HCT116 (cell line): Measurements from ENCODE around the gene ZP1. TPM values are rescaled to one million over a fixed set of nuclear protein-coding genes. Genes with fewer than 3 reads are reported as not detected.

ENCODE experiments used
- ATAC-seq: fragments of 200-7000 bp; cut with Tn5 transposase; 2 replicates; pipeline ENCODE4 v1.9.1; 2020; ENCODE audit warnings: mild to moderate bottlenecking, moderate library complexity
- BruUV-seq: library from RNA; stranded (reverse); fragments of 400-500 nt; replicated peaks from 2 replicates; lab custom pipeline; 2021; lab: Mats Ljungman, UMichigan
- CTCF ChIA-PET: fragments of 300-600 bp; sonication (Branson Sonifier 250); formaldehyde crosslinking; loops from one replicate; lab custom pipeline; 2021; ENCODE audit warnings: antibody characterized with exemption; lab: Charles Lee
- POLR2A ChIA-PET: fragments of 300-600, 350-600 bp; sonication (Branson Sonifier 250); formaldehyde crosslinking; loops from one replicate; lab custom pipeline; 2021; ENCODE audit warnings: antibody characterized with exemption; lab: Charles Lee
- RAD21 ChIA-PET, 2 experiments: fragments of 300-600 bp; sonication (Branson Sonifier 250); formaldehyde crosslinking; loops; one replicate each; lab custom pipeline; 2023; ENCODE audit warnings: low total read pairs in 2 of 2; ENCODE audit not compliant: uncharacterized antibody in 2 of 2, unreplicated experiment in 2 of 2, low non-redundant PET in 1 of 2; lab: Charles Lee
- DNase-seq: peaks from one replicate; pipeline ENCODE4 v3.0.0-alpha.2; 2010; ENCODE audit warnings: low read depth, low spot score
- H2AFZ ChIP-seq: fragments of 200-600 bp; shearing (Covaris generic), sonication (generic); 2 replicates; pipeline ENCODE4 v1.6.1; 2017; ENCODE audit warnings: low read depth, mixed run types, mixed read lengths, antibody characterized with exemption, low read length; ENCODE audit not compliant: poor library complexity, severe bottlenecking
- H3K27ac ChIP-seq: 2 replicates; pipeline ENCODE4 v1.5.1; 2012; ENCODE audit warnings: low read depth, low read length
- H3K27me3 ChIP-seq: fragments of 200-600 bp; sonication (generic); 2 replicates; pipeline ENCODE4 v1.6.1; 2016; ENCODE audit warnings: mixed run types, low read length, mixed read lengths; ENCODE audit not compliant: insufficient read depth
- H3K36me3 ChIP-seq, 2 experiments: fragments of 200-500 bp in 1 of 2; fragments of 200-600 bp in 1 of 2; sonication (Bioruptor generic) in 1 of 2; sonication (generic) in 1 of 2; 2 replicates each; pipeline versions ENCODE4 v1.5.1 to v1.6.1; 2014 to 2016; ENCODE audit warnings: low read length in 2 of 2, inconsistent platforms in 1 of 2, mixed read lengths in 1 of 2, mixed run types in 1 of 2; ENCODE audit not compliant: insufficient read depth in 2 of 2, control insufficient read depth in 1 of 2
- H3K4me1 ChIP-seq, 2 experiments: fragments of 200-600 bp in 1 of 2; sonication (generic) in 1 of 2; 2 replicates each; pipeline versions ENCODE4 v1.5.1 to v1.6.1; 2012 to 2017; ENCODE audit warnings: low read length in 2 of 2, inconsistent platforms in 1 of 2, mild to moderate bottlenecking in 1 of 2, mixed read lengths in 1 of 2, mixed run types in 1 of 2, moderate library complexity in 1 of 2; ENCODE audit not compliant: insufficient read depth in 2 of 2, control insufficient read depth in 1 of 2
- H3K4me2 ChIP-seq: fragments of 200-600 bp; sonication (generic); 2 replicates; pipeline ENCODE4 v1.6.1; 2017; ENCODE audit warnings: mixed run types, low read length, mixed read lengths
- H3K4me3 ChIP-seq, 2 experiments: fragments of 200-600 bp in 1 of 2; sonication (generic) in 1 of 2; replicated peaks in 1 of 2; 2 replicates each; pipeline ENCODE4 v1.5.1; 2011 to 2016; ENCODE audit warnings: low read length in 2 of 2, control low read depth in 1 of 2, low read depth in 1 of 2, mild to moderate bottlenecking in 1 of 2, mixed read lengths in 1 of 2, mixed run types in 1 of 2
- H3K79me2 ChIP-seq: fragments of 200-600 bp; sonication (generic); 2 replicates; pipeline ENCODE4 v1.6.1; 2017; ENCODE audit warnings: mild to moderate bottlenecking, mixed run types, low read length, moderate library complexity, mixed read lengths; ENCODE audit not compliant: insufficient read depth
- H3K9ac ChIP-seq: fragments of 200-600 bp; sonication (generic); 2 replicates; pipeline ENCODE4 v1.6.1; 2016; ENCODE audit warnings: low read length, mixed read lengths
- H3K9me2 ChIP-seq: fragments of 200-600 bp; sonication (generic), shearing (Covaris generic); 2 replicates; pipeline ENCODE4 v1.6.1; 2017; ENCODE audit warnings: mixed run types, mild to moderate bottlenecking, moderate library complexity; ENCODE audit not compliant: insufficient read depth
- H3K9me3 ChIP-seq, 2 experiments: fragments of 200-500 bp in 1 of 2; fragments of 200-600 bp in 1 of 2; sonication (Bioruptor generic) in 1 of 2; sonication (generic) in 1 of 2; 2 replicates each; pipeline ENCODE4 v1.6.1; 2014 to 2017; ENCODE audit warnings: low read length in 2 of 2, mixed read lengths in 2 of 2, inconsistent platforms in 1 of 2, low read depth in 1 of 2, mild to moderate bottlenecking in 1 of 2, mixed run types in 1 of 2, moderate library complexity in 1 of 2; ENCODE audit not compliant: control insufficient read depth in 1 of 2, insufficient read depth in 1 of 2
- H4K20me1 ChIP-seq: fragments of 200-600 bp; sonication (generic), shearing (Covaris generic); 2 replicates; pipeline ENCODE4 v1.6.1; 2017; ENCODE audit warnings: mixed run types, mild to moderate bottlenecking, moderate library complexity; ENCODE audit not compliant: insufficient read depth
- CTCF ChIP-seq, 3 experiments: fragments of 200-600 bp in 1 of 3; sonication (generic) in 1 of 3; IDR thresholded peaks in 2 of 3; conservative IDR thresholded peaks in 1 of 3; 2 replicates each; pipeline ENCODE4 v1.5.1; 2012 to 2017; ENCODE audit warnings: low read depth in 2 of 3, low read length in 2 of 3, antibody characterized with exemption in 1 of 3, borderline replicate concordance in 1 of 3, control low read depth in 1 of 3, mild to moderate bottlenecking in 1 of 3, mixed read lengths in 1 of 3, mixed run types in 1 of 3, moderate library complexity in 1 of 3; ENCODE audit not compliant: insufficient read depth in 1 of 3
- FOSL1 ChIP-seq: IDR thresholded peaks from 2 replicates; pipeline ENCODE4 v1.6.1; 2012; ENCODE audit warnings: low read depth
- POLR2A ChIP-seq: IDR thresholded peaks from 2 replicates; pipeline ENCODE4 v1.7.0; 2011; ENCODE audit warnings: borderline replicate concordance; ENCODE audit not compliant: insufficient read depth, insufficient read length; ENCODE audit errors: extremely low read depth
- ZBTB33 ChIP-seq: IDR thresholded peaks from 2 replicates; pipeline ENCODE4 v1.6.1; 2011; ENCODE audit warnings: mild to moderate bottlenecking, low read length, moderate library complexity; ENCODE audit not compliant: insufficient replicate concordance; ENCODE audit errors: extremely low read depth
- intact Hi-C: fragments of 100-400 bp; cut with micrococcal nuclease; formaldehyde crosslinking; loops from 2 replicates; pipeline ENCODE4 v1.10.0; 2022
- total RNA-seq: library from RNA; stranded (reverse); gene quantifications from one replicate; pipeline ENCODE4 v1.2.1, GENCODE V29; 2021; ENCODE audit not compliant: unreplicated experiment
- TF ChIP-seq, protein P1 (sequence below): IDR thresholded peaks from 2 replicates; pipeline ENCODE4 v1.6.1; 2012
- TF ChIP-seq, protein P2 (sequence below): IDR thresholded peaks from 2 replicates; pipeline ENCODE4 v1.6.1; 2012; ENCODE audit warnings: low read depth

Gene ZP1
- total RNA-seq, 1 experiment from 2014 or later: not detected

DNA sequence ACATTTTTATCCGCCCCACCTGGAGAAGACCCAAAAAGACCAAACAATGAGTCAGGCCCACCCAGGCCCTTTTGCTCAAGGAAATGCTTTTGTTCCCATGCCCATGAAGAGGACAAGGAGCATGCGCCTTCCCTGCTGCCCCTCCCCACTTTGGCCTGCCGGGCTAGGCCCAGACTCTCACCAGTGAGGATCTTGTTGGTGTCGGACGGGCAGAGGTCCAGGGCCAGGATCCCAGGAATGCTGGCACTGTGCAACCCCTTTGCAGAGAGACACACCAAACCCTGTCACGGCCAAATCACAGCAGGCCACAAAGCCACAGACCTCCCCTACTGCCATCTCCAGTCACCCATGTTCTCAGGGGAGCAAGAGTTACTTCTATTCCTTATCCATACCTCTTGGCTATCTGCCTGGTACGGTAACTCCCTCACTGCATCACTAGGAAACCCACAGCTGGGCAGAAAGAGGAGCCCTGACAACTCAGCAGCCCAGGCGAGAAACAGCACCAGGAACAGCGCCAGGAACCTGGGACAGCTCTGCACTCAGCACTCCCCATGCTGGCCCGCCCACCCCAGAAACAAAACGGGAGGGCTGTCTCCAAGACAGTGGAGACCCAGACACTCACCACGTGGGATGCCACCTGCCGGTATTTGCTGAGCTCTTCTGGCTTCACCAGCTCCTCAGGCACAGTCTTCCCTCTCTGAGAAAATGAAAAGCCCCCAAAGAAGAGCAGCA, 33.5 kb downstream of the ZP1 start:
- ATAC-seq: no peak
- H3K4me2 ChIP-seq: no peak overlapping the region
- peaks cover 7% of the 10 kb centered on the region for H4K20me1 ChIP-seq
- H2AFZ ChIP-seq: no peak overlapping the region
- RAD21 ChIA-PET: interaction anchor here in 1 of 2 experiments (1.8 kb wide), 1 partner anchor 70 kb away, joined by 7 read pairs; no protein-coding TSS in a partner anchor
- CTCF ChIA-PET: interaction anchor here (2.0 kb wide), 1 partner anchor 13 kb away, joined by 5 read pairs; the partner anchor contains the start of gene TMEM109
- TF ChIP-seq, protein P1, sequence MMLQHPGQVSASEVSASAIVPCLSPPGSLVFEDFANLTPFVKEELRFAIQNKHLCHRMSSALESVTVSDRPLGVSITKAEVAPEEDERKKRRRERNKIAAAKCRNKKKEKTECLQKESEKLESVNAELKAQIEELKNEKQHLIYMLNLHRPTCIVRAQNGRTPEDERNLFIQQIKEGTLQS: no peak
- TF ChIP-seq CTCF (IDR thresholded peaks at IDR 0.05 in 2 of 3, conservative IDR thresholded peaks at IDR 0.05 in 1 of 3; ENCODE audit: borderline replicate concordance in 1 of 3, insufficient read depth in 1 of 3, low read depth in 2 of 3, low read length in 2 of 3): no peak
- no peak for TF ChIP-seq ZBTB33
- TF ChIP-seq FOSL1: no peak
- no peak for TF ChIP-seq POLR2A
- TF ChIP-seq, protein P2, sequence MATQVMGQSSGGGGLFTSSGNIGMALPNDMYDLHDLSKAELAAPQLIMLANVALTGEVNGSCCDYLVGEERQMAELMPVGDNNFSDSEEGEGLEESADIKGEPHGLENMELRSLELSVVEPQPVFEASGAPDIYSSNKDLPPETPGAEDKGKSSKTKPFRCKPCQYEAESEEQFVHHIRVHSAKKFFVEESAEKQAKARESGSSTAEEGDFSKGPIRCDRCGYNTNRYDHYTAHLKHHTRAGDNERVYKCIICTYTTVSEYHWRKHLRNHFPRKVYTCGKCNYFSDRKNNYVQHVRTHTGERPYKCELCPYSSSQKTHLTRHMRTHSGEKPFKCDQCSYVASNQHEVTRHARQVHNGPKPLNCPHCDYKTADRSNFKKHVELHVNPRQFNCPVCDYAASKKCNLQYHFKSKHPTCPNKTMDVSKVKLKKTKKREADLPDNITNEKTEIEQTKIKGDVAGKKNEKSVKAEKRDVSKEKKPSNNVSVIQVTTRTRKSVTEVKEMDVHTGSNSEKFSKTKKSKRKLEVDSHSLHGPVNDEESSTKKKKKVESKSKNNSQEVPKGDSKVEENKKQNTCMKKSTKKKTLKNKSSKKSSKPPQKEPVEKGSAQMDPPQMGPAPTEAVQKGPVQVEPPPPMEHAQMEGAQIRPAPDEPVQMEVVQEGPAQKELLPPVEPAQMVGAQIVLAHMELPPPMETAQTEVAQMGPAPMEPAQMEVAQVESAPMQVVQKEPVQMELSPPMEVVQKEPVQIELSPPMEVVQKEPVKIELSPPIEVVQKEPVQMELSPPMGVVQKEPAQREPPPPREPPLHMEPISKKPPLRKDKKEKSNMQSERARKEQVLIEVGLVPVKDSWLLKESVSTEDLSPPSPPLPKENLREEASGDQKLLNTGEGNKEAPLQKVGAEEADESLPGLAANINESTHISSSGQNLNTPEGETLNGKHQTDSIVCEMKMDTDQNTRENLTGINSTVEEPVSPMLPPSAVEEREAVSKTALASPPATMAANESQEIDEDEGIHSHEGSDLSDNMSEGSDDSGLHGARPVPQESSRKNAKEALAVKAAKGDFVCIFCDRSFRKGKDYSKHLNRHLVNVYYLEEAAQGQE: no peak
- H3K9me3 ChIP-seq: no peaks in the 10 kb centered on the region
- no peak overlapping the region for H3K27ac ChIP-seq
- no peak for DNase-seq
- no peak overlapping the region for H3K4me3 ChIP-seq
- peaks cover 7 to 15% of the 10 kb centered on the region in 2 experiments; a peak in 3 of 4 replicates for H3K4me1 ChIP-seq
- peaks cover 51% of the 10 kb centered on the region for H3K79me2 ChIP-seq
- POLR2A ChIA-PET: no interaction called here
- H3K36me3 ChIP-seq: peaks cover 50 to 65% of the 10 kb centered on the region in 2 experiments
- H3K9me2 ChIP-seq: no peaks in the 10 kb centered on the region
- no peak overlapping the region for H3K9ac ChIP-seq
- no TSS peak for BruUV-seq
- no peaks in the 10 kb centered on the region for H3K27me3 ChIP-seq
- intact Hi-C loops: no loop called here
